Measurements from ENCODE around the gene RBM27.

Gene RBM27

DNA sequence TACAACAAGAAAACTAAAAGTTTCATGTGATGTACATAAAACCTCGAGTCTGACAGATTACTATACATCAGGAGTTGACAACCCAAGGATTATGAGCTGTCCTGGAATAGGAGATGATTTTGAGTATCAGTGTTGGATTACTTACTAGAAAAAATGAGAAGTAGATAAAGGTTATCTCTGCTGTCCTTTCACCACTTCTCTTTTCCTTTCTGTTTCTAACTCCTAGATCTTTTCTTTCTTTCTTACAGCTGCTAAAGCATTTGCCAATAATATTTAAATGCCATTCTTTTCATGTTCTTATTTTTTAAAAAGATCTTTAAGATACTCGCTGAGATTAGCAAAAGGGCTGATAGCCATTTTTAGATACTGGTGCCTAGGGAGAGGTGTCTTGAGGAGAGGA lies 14.8 kb downstream of the RBM27 start:
- H3K36me3 ChIP-seq (ENCODE audit: insufficient read depth, low read length) = peaks cover 39% of the 10 kb centered on the region
- no peaks in the 10 kb centered on the region for H3K9me3 ChIP-seq (ENCODE audit: low read depth, low read length)
- DNase-seq (ENCODE audit: low read depth, low spot score) = no peak
- H3K9ac ChIP-seq (ENCODE audit: insufficient read length) = no peak overlapping the region
- H3K27ac ChIP-seq = no peak overlapping the region
- no peak for TF ChIP-seq EZH2 (IDR thresholded peaks at IDR 0.05)
- no peak for TF ChIP-seq FOXP2 (optimal IDR thresholded peaks at IDR 0.05; ENCODE audit: control extremely low read depth, extremely low read length, insufficient read depth)
- TF ChIP-seq POLR2AphosphoS5 (IDR thresholded peaks at IDR 0.05; ENCODE audit: borderline replicate concordance, low read depth, low read length) = no peak
- no peak overlapping the region for H3K4me3 ChIP-seq

DNA sequence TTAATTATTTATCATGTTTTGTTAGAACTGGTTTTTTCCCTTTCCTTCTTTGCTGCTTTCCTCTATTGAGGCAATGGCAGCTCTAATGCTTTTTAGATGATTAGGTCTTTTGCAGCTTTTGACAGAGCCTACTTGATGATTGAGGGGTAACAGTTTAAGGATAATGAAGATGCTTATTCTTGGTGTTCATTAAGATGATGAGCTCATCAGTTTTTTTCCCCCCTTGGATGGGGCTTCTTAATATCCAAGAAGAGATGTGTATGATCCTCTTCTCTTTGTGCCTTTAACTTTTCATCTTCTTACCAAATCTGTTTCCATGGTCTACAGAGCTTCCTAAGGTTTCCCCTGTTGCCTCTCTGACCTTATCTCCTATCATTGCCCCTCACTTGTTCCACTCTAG lies 15.8 kb downstream of the RBM27 start:
- Histone ChIP-seq H3K9me3 (ENCODE audit: low read depth, low read length) (no peaks in the 10 kb centered on the region), H3K27ac (no peak overlapping the region), H3K36me3 (ENCODE audit: insufficient read depth, low read length) (peaks cover 47% of the 10 kb centered on the region), H3K4me3 (no peak overlapping the region), H3K9ac (ENCODE audit: insufficient read length) (no peak overlapping the region)
- no peak for DNase-seq (ENCODE audit: low read depth, low spot score)
- TF ChIP-seq POLR2AphosphoS5 (IDR thresholded peaks at IDR 0.05; ENCODE audit: borderline replicate concordance, low read depth, low read length) (no peak), FOXP2 (optimal IDR thresholded peaks at IDR 0.05; ENCODE audit: control extremely low read depth, extremely low read length, insufficient read depth) (no peak), EZH2 (IDR thresholded peaks at IDR 0.05) (no peak)

DNA sequence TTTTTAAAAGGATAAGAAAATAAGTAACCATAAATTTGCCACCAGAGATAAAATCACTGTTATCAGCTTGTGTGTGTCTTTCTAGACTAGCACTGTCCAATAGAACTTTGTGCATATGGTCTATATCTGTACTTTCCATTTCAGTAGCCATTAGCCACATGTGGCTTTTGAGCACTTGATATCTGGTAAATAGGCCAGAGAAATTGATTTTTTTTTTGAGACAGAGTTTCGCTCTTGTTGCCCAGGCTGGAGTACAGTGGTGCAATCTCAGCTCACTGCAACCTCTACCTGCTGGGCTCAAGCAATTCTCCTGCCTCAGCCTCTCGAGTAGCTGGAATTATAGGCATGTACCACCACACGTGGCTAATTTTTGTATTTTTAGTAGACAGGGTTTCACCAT lies 17.8 kb downstream of the RBM27 start:
- Histone ChIP-seq H3K9me3 (ENCODE audit: low read depth, low read length) (no peaks in the 10 kb centered on the region), H3K4me3 (no peak overlapping the region), H3K9ac (ENCODE audit: insufficient read length) (no peak overlapping the region), H3K36me3 (ENCODE audit: insufficient read depth, low read length) (peaks cover 60% of the 10 kb centered on the region), H3K27ac (no peak overlapping the region)
- no peak for TF ChIP-seq FOXP2 (optimal IDR thresholded peaks at IDR 0.05; ENCODE audit: control extremely low read depth, extremely low read length, insufficient read depth)
- no peak for TF ChIP-seq POLR2AphosphoS5 (IDR thresholded peaks at IDR 0.05; ENCODE audit: borderline replicate concordance, low read depth, low read length)
- TF ChIP-seq EZH2 (IDR thresholded peaks at IDR 0.05) = no peak
- DNase-seq (ENCODE audit: low read depth, low spot score) = no peak

DNA sequence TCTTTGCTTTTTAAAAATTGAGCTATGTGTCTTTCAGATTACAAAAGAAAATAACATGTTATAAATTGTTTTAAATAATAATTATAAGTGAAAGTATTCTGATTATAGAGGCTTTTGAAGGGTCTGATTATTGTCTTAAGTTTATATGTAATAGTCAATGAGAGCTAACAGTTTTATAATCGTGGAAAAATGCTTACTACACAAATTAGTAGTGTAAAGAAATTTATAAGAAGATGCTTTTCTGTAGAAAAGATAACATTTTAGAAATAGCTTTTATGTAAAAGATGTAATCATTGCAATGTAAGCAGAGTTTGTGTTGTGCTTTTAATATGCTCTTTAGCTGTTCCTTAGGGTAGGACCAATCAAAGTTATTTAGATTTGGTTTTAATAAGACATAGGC lies 18.6 kb downstream of the RBM27 start:
- no peak overlapping the region for H3K9ac ChIP-seq (ENCODE audit: insufficient read length)
- H3K9me3 ChIP-seq (ENCODE audit: low read depth, low read length) = no peaks in the 10 kb centered on the region
- DNase-seq (ENCODE audit: low read depth, low spot score) = no peak
- H3K36me3 ChIP-seq (ENCODE audit: insufficient read depth, low read length) = peaks cover 66% of the 10 kb centered on the region
- no peak overlapping the region for H3K27ac ChIP-seq
- no peak for TF ChIP-seq FOXP2 (optimal IDR thresholded peaks at IDR 0.05; ENCODE audit: control extremely low read depth, extremely low read length, insufficient read depth)
- no peak overlapping the region for H3K4me3 ChIP-seq

DNA sequence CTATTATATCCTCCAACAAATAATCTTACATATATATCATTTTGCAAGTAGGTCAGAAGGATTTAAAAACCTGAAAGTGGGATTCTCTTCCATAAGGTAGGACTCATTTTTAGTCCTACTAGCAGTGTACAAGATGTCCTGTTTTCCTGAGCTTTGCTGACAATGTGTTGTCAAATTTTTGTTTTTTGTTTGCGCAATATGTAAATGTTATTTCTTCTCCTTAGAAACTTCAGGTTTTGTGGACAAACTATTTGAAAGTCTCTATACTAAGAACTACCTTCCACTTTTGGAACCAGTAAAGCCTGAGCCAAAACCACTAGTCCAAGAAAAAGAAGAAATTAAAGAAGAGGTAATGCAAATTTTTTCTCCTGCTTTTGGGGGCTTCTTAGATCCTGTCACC lies 19.8 kb downstream of the RBM27 start:
- Histone ChIP-seq H3K9me3 (ENCODE audit: low read depth, low read length) (no peaks in the 10 kb centered on the region), H3K36me3 (ENCODE audit: insufficient read depth, low read length) (peaks cover 66% of the 10 kb centered on the region)

DNA sequence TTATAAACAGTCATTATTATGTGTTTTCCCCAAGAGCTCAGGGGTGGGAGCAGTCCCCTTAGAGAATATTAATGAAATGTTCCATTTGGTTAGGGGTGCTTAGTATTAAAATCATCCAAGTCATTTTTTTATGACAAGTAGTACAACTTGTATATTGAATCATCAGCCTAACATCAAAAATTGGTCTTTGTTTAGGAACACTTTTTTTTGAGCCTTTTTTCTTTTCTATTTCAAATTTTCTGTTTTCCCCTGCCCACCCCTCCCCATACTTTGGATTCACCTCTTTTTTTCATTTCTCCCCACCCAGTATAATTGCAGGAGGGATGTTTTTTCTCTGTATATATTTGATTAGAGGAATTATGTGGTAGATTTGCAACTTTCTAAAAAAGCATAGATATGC lies 25.8 kb downstream of the RBM27 start:
- no peak for DNase-seq (ENCODE audit: low read depth, low spot score)
- no peak overlapping the region for H3K4me3 ChIP-seq
- H3K9me3 ChIP-seq (ENCODE audit: low read depth, low read length) = no peaks in the 10 kb centered on the region
- no peak for TF ChIP-seq FOXP2 (optimal IDR thresholded peaks at IDR 0.05; ENCODE audit: control extremely low read depth, extremely low read length, insufficient read depth)
- TF ChIP-seq EZH2 (IDR thresholded peaks at IDR 0.05) = no peak
- TF ChIP-seq POLR2AphosphoS5 (IDR thresholded peaks at IDR 0.05; ENCODE audit: borderline replicate concordance, low read depth, low read length) = no peak
- H3K9ac ChIP-seq (ENCODE audit: insufficient read length) = no peak overlapping the region
- H3K36me3 ChIP-seq (ENCODE audit: insufficient read depth, low read length) = peaks cover 79% of the 10 kb centered on the region
- no peak overlapping the region for H3K27ac ChIP-seq

More for the DNA sequence above, 19.8 kb downstream of the RBM27 start:
- no peak for DNase-seq (ENCODE audit: low read depth, low spot score)
- peak overlapping the region; percentile 37; the same call in 1 of the 2 replicates for H3K27ac ChIP-seq
- H3K9ac ChIP-seq (ENCODE audit: insufficient read length) = no peak overlapping the region
- no peak overlapping the region for H3K4me3 ChIP-seq
- TF ChIP-seq POLR2AphosphoS5 (IDR thresholded peaks at IDR 0.05; ENCODE audit: borderline replicate concordance, low read depth, low read length) (no peak), EZH2 (IDR thresholded peaks at IDR 0.05) (no peak), FOXP2 (optimal IDR thresholded peaks at IDR 0.05; ENCODE audit: control extremely low read depth, extremely low read length, insufficient read depth) (no peak)

DNA sequence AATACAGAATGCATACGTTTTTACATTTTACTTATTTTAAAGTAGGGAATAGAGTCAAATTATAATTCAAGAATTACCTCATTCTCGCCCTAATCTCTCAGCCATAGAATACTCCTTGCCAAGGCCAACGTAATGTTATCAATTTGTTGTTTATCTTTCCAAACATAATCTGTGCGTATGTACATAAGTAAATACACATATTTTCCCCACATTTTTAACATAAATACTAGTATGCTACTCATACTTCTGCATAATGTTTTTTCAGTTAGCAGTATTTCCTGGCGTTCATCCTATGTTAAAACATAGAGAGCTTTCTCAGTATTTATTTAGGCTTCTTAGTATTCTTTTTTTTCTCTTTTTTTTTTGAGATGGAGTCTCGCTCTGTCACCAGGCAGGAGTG lies 28.8 kb downstream of the RBM27 start:
- Histone ChIP-seq H3K36me3 (ENCODE audit: insufficient read depth, low read length) (peaks cover 78% of the 10 kb centered on the region), H3K4me3 (no peak overlapping the region), H3K9ac (ENCODE audit: insufficient read length) (no peak overlapping the region)

DNA sequence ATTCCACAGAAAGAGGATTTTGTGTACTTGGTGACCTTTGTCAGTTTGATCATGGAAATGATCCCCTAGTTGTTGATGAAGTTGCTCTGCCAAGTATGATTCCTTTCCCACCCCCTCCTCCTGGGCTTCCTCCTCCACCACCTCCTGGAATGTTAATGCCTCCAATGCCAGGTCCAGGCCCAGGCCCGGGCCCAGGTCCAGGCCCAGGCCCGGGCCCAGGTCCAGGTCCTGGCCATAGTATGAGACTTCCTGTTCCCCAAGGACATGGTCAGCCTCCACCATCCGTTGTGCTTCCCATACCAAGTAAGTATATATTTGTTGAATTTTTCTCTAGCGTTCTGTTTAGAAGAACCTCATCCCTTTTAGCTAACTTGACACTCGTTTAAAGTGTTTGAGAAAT lies 30.0 kb downstream of the RBM27 start:
- DNase-seq (ENCODE audit: low read depth, low spot score) = no peak
- TF ChIP-seq POLR2AphosphoS5 (IDR thresholded peaks at IDR 0.05; ENCODE audit: borderline replicate concordance, low read depth, low read length) (no peak), EZH2 (IDR thresholded peaks at IDR 0.05) (no peak), FOXP2 (optimal IDR thresholded peaks at IDR 0.05; ENCODE audit: control extremely low read depth, extremely low read length, insufficient read depth) (no peak)
- no peaks in the 10 kb centered on the region for H3K9me3 ChIP-seq (ENCODE audit: low read depth, low read length)
- no peak overlapping the region for H3K9ac ChIP-seq (ENCODE audit: insufficient read length)
- no peak overlapping the region for H3K4me3 ChIP-seq
- H3K36me3 ChIP-seq (ENCODE audit: insufficient read depth, low read length) = peaks cover 81% of the 10 kb centered on the region
- H3K27ac ChIP-seq = no peak overlapping the region

More for the DNA sequence above, 28.8 kb downstream of the RBM27 start:
- no peak for TF ChIP-seq EZH2 (IDR thresholded peaks at IDR 0.05)
- no peak for TF ChIP-seq FOXP2 (optimal IDR thresholded peaks at IDR 0.05; ENCODE audit: control extremely low read depth, extremely low read length, insufficient read depth)
- TF ChIP-seq POLR2AphosphoS5 (IDR thresholded peaks at IDR 0.05; ENCODE audit: borderline replicate concordance, low read depth, low read length) = no peak
- DNase-seq (ENCODE audit: low read depth, low spot score) = no peak
- Histone ChIP-seq H3K27ac (no peak overlapping the region), H3K9me3 (ENCODE audit: low read depth, low read length) (no peaks in the 10 kb centered on the region)

DNA sequence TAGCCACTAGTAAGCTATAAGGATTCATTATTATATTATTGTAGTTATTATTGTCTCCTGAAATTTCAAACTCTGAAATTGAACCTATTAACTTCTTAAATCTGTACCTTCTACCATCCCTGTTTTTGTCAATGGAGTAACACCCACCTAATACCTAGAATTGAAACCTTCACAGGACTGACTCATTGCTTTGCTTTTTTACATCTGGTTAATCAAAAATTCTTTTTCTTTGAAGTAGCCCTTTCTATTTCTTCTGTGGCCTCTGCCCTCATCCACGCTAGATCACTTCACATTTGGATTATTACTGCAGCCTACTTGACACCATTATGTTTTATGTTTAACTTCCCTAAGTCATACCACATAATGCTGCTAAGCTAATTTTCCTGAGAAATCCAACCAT lies 35.6 kb downstream of the RBM27 start:
- TF ChIP-seq POLR2AphosphoS5 (IDR thresholded peaks at IDR 0.05; ENCODE audit: borderline replicate concordance, low read depth, low read length) = no peak
- no peak for TF ChIP-seq FOXP2 (optimal IDR thresholded peaks at IDR 0.05; ENCODE audit: control extremely low read depth, extremely low read length, insufficient read depth)
- no peak for TF ChIP-seq EZH2 (IDR thresholded peaks at IDR 0.05)
- DNase-seq (ENCODE audit: low read depth, low spot score) = no peak
- H3K27ac ChIP-seq = no peak overlapping the region
- no peak overlapping the region for H3K4me3 ChIP-seq
- H3K36me3 ChIP-seq (ENCODE audit: insufficient read depth, low read length) = peaks cover 70% of the 10 kb centered on the region
- no peaks in the 10 kb centered on the region for H3K9me3 ChIP-seq (ENCODE audit: low read depth, low read length)
- no peak overlapping the region for H3K9ac ChIP-seq (ENCODE audit: insufficient read length)
